AG04449 (cell line): ENCODE data around the gene KCNH2.

Experiments
- CTCF ChIA-PET: fragments of 350-600 bp; formaldehyde crosslinking; extraction: SDS; loops from one replicate; lab custom pipeline; 2021; ENCODE audit warnings: antibody characterized with exemption; lab: Yijun Ruan, JAX
- POLR2A ChIA-PET: fragments of 400-600, 350-600 bp; formaldehyde crosslinking; extraction: SDS; loops from one replicate; lab custom pipeline; 2020; ENCODE audit warnings: antibody characterized with exemption, inconsistent platforms; lab: Yijun Ruan, JAX
- DNase-seq: peaks from one replicate; pipeline ENCODE4 v3.0.0-alpha.2; 2010; ENCODE audit warnings: low read depth, low spot score
- H3K4me3 ChIP-seq: 2 replicates; pipeline ENCODE4 v1.5.1; 2011; ENCODE audit warnings: low read depth, mild to moderate bottlenecking, control low read depth, low read length
- CTCF ChIP-seq: IDR thresholded peaks from one replicate; pipeline ENCODE4 v1.5.1; 2011; ENCODE audit warnings: mild to moderate bottlenecking, moderate library complexity, low read length, control low read depth, inconsistent platforms; ENCODE audit not compliant: insufficient read depth; ENCODE audit errors: missing control alignments

KCNH2 gene

GRCh38 chr7:150895809-150896208 lies 82.3 kb downstream of the KCNH2 start:
- ChIA-PET POLR2A (no interaction called here), CTCF (no interaction called here)
- DNase-seq = no peak
- TF ChIP-seq CTCF = no peak
- no peak overlapping the region for H3K4me3 ChIP-seq
